Muscle layer of duodenum (tissue), 2 donors: ENCODE data around the gene HS2ST1.

Experiments used
- H3K27ac ChIP-seq: one replicate; pipeline ENCODE4 v1.7.0; 2013; ENCODE audit warnings: mild to moderate bottlenecking, low read length
- H3K27me3 ChIP-seq: one replicate; pipeline ENCODE4 v1.7.0; 2013; ENCODE audit warnings: low read depth, mild to moderate bottlenecking, control low read depth, low read length
- H3K36me3 ChIP-seq, 2 donors: one replicate each; pipeline ENCODE4 v1.7.0; 2013; ENCODE audit warnings: low read length in 2 of 2, control low read depth in 1 of 2, mild to moderate bottlenecking in 1 of 2; ENCODE audit not compliant: insufficient read depth in 2 of 2, control insufficient read depth in 1 of 2
- H3K4me1 ChIP-seq, 2 donors: one replicate each; pipeline ENCODE4 v1.7.0; 2013; ENCODE audit warnings: low read length in 2 of 2, mild to moderate bottlenecking in 2 of 2, control low read depth in 1 of 2, moderate library complexity in 1 of 2; ENCODE audit not compliant: insufficient read depth in 2 of 2, control insufficient read depth in 1 of 2
- H3K4me3 ChIP-seq, 2 donors: one replicate each; pipeline ENCODE4 v1.7.0; 2013; ENCODE audit warnings: low read length in 2 of 2, low read depth in 1 of 2, mild to moderate bottlenecking in 1 of 2
- H3K9me3 ChIP-seq, 2 donors: one replicate each; pipeline ENCODE4 v1.7.0; 2013; ENCODE audit warnings: low read length in 2 of 2, control low read depth in 1 of 2, mild to moderate bottlenecking in 1 of 2; ENCODE audit not compliant: control insufficient read depth in 1 of 2
- donor health status: healthy.

Gene HS2ST1

GRCh38 chr1:87129606-87130005 lies 215.2 kb downstream of the HS2ST1 start:
- H3K27ac ChIP-seq: peak overlapping the region; percentile 41
- peaks cover 0 to 16% of the 10 kb centered on the region in 2 donors for H3K4me1 ChIP-seq
- no peak overlapping the region for H3K4me3 ChIP-seq
- H3K9me3 ChIP-seq: no peaks in the 10 kb centered on the region
- no peaks in the 10 kb centered on the region for H3K27me3 ChIP-seq
- H3K36me3 ChIP-seq: no peaks in the 10 kb centered on the region

GRCh38 chr1:87130438-87130837 lies 216.0 kb downstream of the HS2ST1 start:
- Histone ChIP-seq H3K27ac (peak overlapping the region; percentile 41), H3K36me3 (no peaks in the 10 kb centered on the region), H3K9me3 (no peaks in the 10 kb centered on the region), H3K4me3 (no peak overlapping the region), H3K27me3 (no peaks in the 10 kb centered on the region), H3K4me1 (peaks cover 0 to 23% of the 10 kb centered on the region in 2 donors)

- H3K27me3 ChIP-seq: no peaks in the 10 kb centered on the region
- H3K4me1 ChIP-seq: peaks cover 0 to 27% of the 10 kb centered on the region in 2 donors
- no peaks in the 10 kb centered on the region for H3K9me3 ChIP-seq
- no peak overlapping the region for H3K27ac ChIP-seq
- H3K36me3 ChIP-seq: no peaks in the 10 kb centered on the region
- peak overlapping the region; percentile 59 to 66 for H3K4me3 ChIP-seq
Observed at GRCh38 chr1:87131809-87132283, 217.4 kb downstream of the HS2ST1 start.

- Histone ChIP-seq H3K27me3 (no peaks in the 10 kb centered on the region), H3K27ac (peak overlapping the region; percentile 58), H3K4me1 (peaks cover 0 to 27% of the 10 kb centered on the region in 2 donors), H3K4me3 (peak overlapping the region; percentile 59 to 66), H3K36me3 (no peaks in the 10 kb centered on the region), H3K9me3 (no peaks in the 10 kb centered on the region)
Observed at GRCh38 chr1:87132284-87132870, 217.9 kb downstream of the HS2ST1 start.

- Histone ChIP-seq H3K27ac (peak overlapping the region; percentile 35), H3K27me3 (no peaks in the 10 kb centered on the region), H3K9me3 (no peaks in the 10 kb centered on the region), H3K4me1 (peaks cover 0 to 27% of the 10 kb centered on the region in 2 donors), H3K36me3 (no peaks in the 10 kb centered on the region), H3K4me3 (no peak overlapping the region)
Observed at GRCh38 chr1:87134061-87134460, 219.6 kb downstream of the HS2ST1 start.

- Histone ChIP-seq H3K27ac (no peak overlapping the region), H3K4me1 (peaks cover 0 to 27% of the 10 kb centered on the region in 2 donors), H3K36me3 (no peaks in the 10 kb centered on the region), H3K9me3 (no peaks in the 10 kb centered on the region), H3K27me3 (no peaks in the 10 kb centered on the region), H3K4me3 (no peak overlapping the region)
Observed at GRCh38 chr1:87134625-87135328, 220.3 kb downstream of the HS2ST1 start.

- no peaks in the 10 kb centered on the region for H3K36me3 ChIP-seq
- peaks cover 0 to 27% of the 10 kb centered on the region in 2 donors for H3K4me1 ChIP-seq
- no peaks in the 10 kb centered on the region for H3K27me3 ChIP-seq
- H3K27ac ChIP-seq: no peak overlapping the region
- no peak overlapping the region for H3K4me3 ChIP-seq
- H3K9me3 ChIP-seq: no peaks in the 10 kb centered on the region
Observed at GRCh38 chr1:87135329-87135712, 220.9 kb downstream of the HS2ST1 start.

GRCh38 chr1:87136607-87137341 lies 222.3 kb downstream of the HS2ST1 start:
- Histone ChIP-seq H3K27me3 (no peaks in the 10 kb centered on the region), H3K4me3 (no peak overlapping the region), H3K36me3 (no peaks in the 10 kb centered on the region), H3K27ac (no peak overlapping the region), H3K9me3 (no peaks in the 10 kb centered on the region), H3K4me1 (peaks cover 0 to 25% of the 10 kb centered on the region in 2 donors)

- no peaks in the 10 kb centered on the region for H3K27me3 ChIP-seq
- no peak overlapping the region for H3K4me3 ChIP-seq
- H3K9me3 ChIP-seq: no peaks in the 10 kb centered on the region
Observed at GRCh38 chr1:87137342-87137739, 222.9 kb downstream of the HS2ST1 start.

GRCh38 chr1:87140831-87141540 lies 226.6 kb downstream of the HS2ST1 start:
- Histone ChIP-seq H3K4me3 (no peak overlapping the region), H3K36me3 (no peaks in the 10 kb centered on the region), H3K27me3 (no peaks in the 10 kb centered on the region), H3K4me1 (no peaks in the 10 kb centered on the region), H3K27ac (no peak overlapping the region), H3K9me3 (no peaks in the 10 kb centered on the region)

More at GRCh38 chr1:87137342-87137739, 222.9 kb downstream of the HS2ST1 start:
- H3K36me3 ChIP-seq: no peaks in the 10 kb centered on the region
- H3K27ac ChIP-seq: no peak overlapping the region
- H3K4me1 ChIP-seq: peaks cover 0 to 22% of the 10 kb centered on the region in 2 donors

GRCh38 chr1:87141556-87141955 lies 227.1 kb downstream of the HS2ST1 start:
- Histone ChIP-seq H3K27me3 (no peaks in the 10 kb centered on the region), H3K9me3 (no peaks in the 10 kb centered on the region), H3K4me1 (no peaks in the 10 kb centered on the region), H3K27ac (no peak overlapping the region), H3K36me3 (no peaks in the 10 kb centered on the region), H3K4me3 (no peak overlapping the region)
